Mesenchymal stem cell (in vitro differentiated cells and primary cell): Measurements from ENCODE around the gene SLC9A3.

ENCODE experiments used
- DNase-seq: peaks from one replicate; pipeline ENCODE4 v3.0.0-alpha.2; 2013
- H2AFZ ChIP-seq: one replicate; pipeline ENCODE4 v1.6.1; 2013; ENCODE audit warnings: low read depth, mild to moderate bottlenecking, control low read depth, inconsistent platforms, low read length, moderate library complexity
- H2AK5ac ChIP-seq: 2 replicates; pipeline ENCODE4 v1.6.1; 2013; ENCODE audit warnings: low read length, moderate library complexity, mild to moderate bottlenecking, inconsistent platforms; ENCODE audit not compliant: severe bottlenecking
- H2BK120ac ChIP-seq: one replicate; pipeline ENCODE4 v1.6.1; 2013; ENCODE audit warnings: low read depth, mild to moderate bottlenecking, inconsistent platforms, low read length, moderate library complexity
- H2BK12ac ChIP-seq, 2 experiments: one replicate each; pipeline ENCODE4 v1.6.1; 2013; ENCODE audit warnings: inconsistent platforms in 2 of 2, low read length in 2 of 2, mild to moderate bottlenecking in 2 of 2, moderate library complexity in 2 of 2, control low read depth in 1 of 2
- H2BK15ac ChIP-seq: one replicate; pipeline ENCODE4 v1.6.1; 2013; ENCODE audit warnings: mild to moderate bottlenecking, low read depth, inconsistent platforms; ENCODE audit not compliant: poor library complexity, severe bottlenecking
- H2BK5ac ChIP-seq: 2 replicates; pipeline ENCODE4 v1.6.1; 2013; ENCODE audit warnings: low read depth, mild to moderate bottlenecking, low read length, control low read depth, inconsistent platforms; ENCODE audit not compliant: poor library complexity, severe bottlenecking
- H3K14ac ChIP-seq, 2 experiments: one replicate each; pipeline ENCODE4 v1.6.1; 2013; ENCODE audit warnings: inconsistent platforms in 2 of 2, low read length in 2 of 2, control low read depth in 1 of 2, mild to moderate bottlenecking in 1 of 2, moderate library complexity in 1 of 2
- H3K18ac ChIP-seq, 2 experiments: one replicate each; pipeline ENCODE4 v1.6.1; 2013; ENCODE audit warnings: inconsistent platforms in 2 of 2, low read length in 2 of 2, control low read depth in 1 of 2, low read depth in 1 of 2, mild to moderate bottlenecking in 1 of 2
- H3K23ac ChIP-seq, 2 experiments: one replicate each; pipeline ENCODE4 v1.6.1; 2013; ENCODE audit warnings: inconsistent platforms in 2 of 2, low read length in 2 of 2, mild to moderate bottlenecking in 2 of 2, moderate library complexity in 2 of 2, control low read depth in 1 of 2
- H3K27ac ChIP-seq: 2 replicates; pipeline ENCODE4 v1.5.1; 2013; ENCODE audit warnings: mild to moderate bottlenecking, moderate library complexity, low read length, control low read depth, inconsistent platforms; ENCODE audit not compliant: poor library complexity, severe bottlenecking
- H3K27me3 ChIP-seq, 2 experiments: 2 replicates each; pipeline versions ENCODE4 v1.6.1 to v1.7.0; 2013; ENCODE audit warnings: low read length in 2 of 2, mild to moderate bottlenecking in 2 of 2, moderate library complexity in 2 of 2, control low read depth in 1 of 2, inconsistent platforms in 1 of 2; ENCODE audit not compliant: control insufficient read depth in 1 of 2, insufficient read depth in 1 of 2
- H3K36me3 ChIP-seq, 2 experiments: 2 replicates each; pipeline versions ENCODE4 v1.6.1 to v1.7.0; 2013; ENCODE audit warnings: low read length in 2 of 2, control low read depth in 1 of 2, inconsistent platforms in 1 of 2, low read depth in 1 of 2, mild to moderate bottlenecking in 1 of 2; ENCODE audit not compliant: insufficient read depth in 2 of 2, control insufficient read depth in 1 of 2
- H3K4ac ChIP-seq, 2 experiments: one replicate each; pipeline ENCODE4 v1.6.1; 2013; ENCODE audit warnings: inconsistent platforms in 2 of 2, low read length in 2 of 2, mild to moderate bottlenecking in 2 of 2, moderate library complexity in 2 of 2, control low read depth in 1 of 2, low read depth in 1 of 2
- H3K4me1 ChIP-seq: 2 replicates; pipeline ENCODE4 v1.6.1; 2013; ENCODE audit warnings: low read depth, low read length, control low read depth; ENCODE audit not compliant: control insufficient read depth, insufficient read depth
- H3K4me2 ChIP-seq: 2 replicates; pipeline ENCODE4 v1.6.1; 2013; ENCODE audit warnings: low read length, mild to moderate bottlenecking, inconsistent platforms; ENCODE audit not compliant: poor library complexity, severe bottlenecking
- H3K4me3 ChIP-seq, 2 experiments: 2 replicates each; pipeline versions ENCODE4 v1.5.1 to v1.7.0; 2013; ENCODE audit warnings: low read length in 2 of 2, mild to moderate bottlenecking in 2 of 2, control low read depth in 1 of 2, low read depth in 1 of 2; ENCODE audit not compliant: insufficient read depth in 1 of 2
- H3K79me1 ChIP-seq: replicated peaks from 2 replicates; pipeline ENCODE4 v1.6.1; 2013; ENCODE audit warnings: mild to moderate bottlenecking, control low read depth, low read length, inconsistent platforms; ENCODE audit not compliant: poor library complexity, severe bottlenecking
- H3K9ac ChIP-seq: 2 replicates; pipeline ENCODE4 v1.7.0; 2013; ENCODE audit warnings: mild to moderate bottlenecking, low read length, moderate library complexity
- H3K9me3 ChIP-seq: 2 replicates; pipeline ENCODE4 v1.7.0; 2013; ENCODE audit warnings: mild to moderate bottlenecking, low read length; ENCODE audit not compliant: control insufficient read depth
- H4K8ac ChIP-seq: one replicate; pipeline ENCODE4 v1.6.1; 2013; ENCODE audit warnings: inconsistent platforms, mild to moderate bottlenecking, low read length, moderate library complexity
- H4K91ac ChIP-seq: one replicate; pipeline ENCODE4 v1.6.1; 2013; ENCODE audit warnings: mild to moderate bottlenecking, low read length, inconsistent platforms
- WGBS: methylation state at CpG from one replicate; pipeline ENCODE4 v1.1.7; 2013; ENCODE audit warnings: mixed read lengths; 5-methylcytosine and 5-hydroxymethylcytosine counted together

The SLC9A3 gene

DNA sequence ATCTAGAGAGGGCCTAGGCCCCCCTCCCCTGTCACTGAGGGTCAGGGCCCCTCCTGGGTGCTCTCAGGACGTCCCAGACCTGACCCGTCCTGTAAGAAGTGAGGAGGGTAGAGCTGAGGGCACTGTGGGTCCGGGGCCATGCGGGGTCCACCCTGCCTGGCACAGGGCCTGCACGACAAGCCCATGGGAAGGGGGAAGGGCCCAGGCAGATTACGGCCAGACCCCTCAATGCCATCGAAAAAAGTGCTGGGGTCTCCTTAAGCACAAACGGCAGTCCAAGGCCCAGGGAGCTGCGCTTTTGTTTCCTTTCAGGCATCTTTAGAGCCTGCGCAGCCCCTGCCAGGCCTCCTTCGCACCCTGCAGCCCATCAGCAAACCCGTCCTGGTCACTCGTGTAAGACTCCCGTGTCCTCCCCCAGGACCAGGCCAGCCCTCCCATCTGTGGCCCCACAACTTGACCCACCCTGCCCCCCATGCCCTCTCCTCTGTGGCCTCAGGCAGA, 85.7 kb downstream of the SLC9A3 start:
- Histone ChIP-seq H3K4me1 (peaks cover 16% of the 10 kb centered on the region), H2BK12ac (no peak overlapping the region), H3K9me3 (no peaks in the 10 kb centered on the region), H3K27me3 (no peaks in the 10 kb centered on the region), H3K9ac (no peak overlapping the region), H3K4me3 (no peak overlapping the region), H2AFZ (no peak overlapping the region), H3K79me1 (peaks cover 12% of the 10 kb centered on the region), H2BK5ac (no peak overlapping the region), H2BK15ac (no peak overlapping the region), H4K91ac (no peak overlapping the region), H3K36me3 (peaks cover 10 to 12% of the 10 kb centered on the region in 2 experiments), H2AK5ac (no peak overlapping the region), H3K18ac (no peak overlapping the region), H2BK120ac (no peak overlapping the region), H3K27ac (no peak overlapping the region), H4K8ac (no peak overlapping the region), H3K23ac (no peak overlapping the region), H3K14ac (no peak overlapping the region), H3K4ac (no peak overlapping the region), H3K4me2 (no peak overlapping the region)
- no peak for DNase-seq
- 78% methylated on average over 14 of the region's 14 CpGs for WGBS

DNA sequence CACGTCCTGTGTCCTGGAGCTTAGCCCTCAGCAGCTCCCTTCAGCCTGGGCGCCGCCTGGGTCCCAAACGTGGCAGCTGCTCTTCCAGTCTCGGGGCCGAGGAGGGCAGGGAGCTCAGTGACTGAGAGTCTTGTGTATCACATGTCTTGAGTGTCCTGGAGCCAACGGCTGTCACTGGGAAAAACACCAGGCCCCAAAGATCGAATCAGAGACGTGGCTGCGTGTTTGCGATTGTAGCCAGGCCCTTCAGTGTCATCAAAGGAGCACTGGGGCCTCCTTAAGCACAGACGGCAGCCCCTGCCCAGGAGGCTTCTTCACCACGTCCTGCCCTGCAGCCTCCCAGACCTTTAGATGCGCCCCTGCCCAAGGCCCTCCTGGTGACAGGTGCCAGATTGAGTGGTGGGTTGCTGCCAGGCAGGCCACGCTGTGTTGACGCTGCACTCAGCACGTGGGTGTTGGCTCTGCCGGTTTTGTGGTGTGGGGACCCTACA, 86.9 kb downstream of the SLC9A3 start:
- no peaks in the 10 kb centered on the region for H3K9me3 ChIP-seq
- no peak overlapping the region for H2BK120ac ChIP-seq
- peaks cover 4% of the 10 kb centered on the region for H3K79me1 ChIP-seq
- peak overlapping the region in 1 of 2 experiments; percentile 69 for H3K18ac ChIP-seq
- no peak overlapping the region for H3K4ac ChIP-seq
- DNase-seq: peak; percentile 49
- no peak overlapping the region for H2AK5ac ChIP-seq
- no peak overlapping the region for H2BK15ac ChIP-seq
- no peak overlapping the region for H3K9ac ChIP-seq
- no peaks in the 10 kb centered on the region for H3K27me3 ChIP-seq
- peak overlapping the region in 1 of 2 experiments; percentile 76 for H3K23ac ChIP-seq
- no peak overlapping the region for H3K4me2 ChIP-seq
- no peak overlapping the region for H3K27ac ChIP-seq
- H2AFZ ChIP-seq: no peak overlapping the region
- H3K4me3 ChIP-seq: peak overlapping the region in 1 of 2 experiments; percentile 23
- 63% methylated on average over 17 of the region's 18 CpGs for WGBS
- peak overlapping the region in 1 of 2 experiments; percentile 90 for H3K14ac ChIP-seq
- peaks cover 12% of the 10 kb centered on the region for H3K4me1 ChIP-seq
- H4K91ac ChIP-seq: peak overlapping the region; percentile 15
- H2BK5ac ChIP-seq: no peak overlapping the region
- peaks cover 12 to 19% of the 10 kb centered on the region in 2 experiments for H3K36me3 ChIP-seq
- no peak overlapping the region for H4K8ac ChIP-seq
- peak overlapping the region in 1 of 2 experiments; percentile 76 for H2BK12ac ChIP-seq

DNA sequence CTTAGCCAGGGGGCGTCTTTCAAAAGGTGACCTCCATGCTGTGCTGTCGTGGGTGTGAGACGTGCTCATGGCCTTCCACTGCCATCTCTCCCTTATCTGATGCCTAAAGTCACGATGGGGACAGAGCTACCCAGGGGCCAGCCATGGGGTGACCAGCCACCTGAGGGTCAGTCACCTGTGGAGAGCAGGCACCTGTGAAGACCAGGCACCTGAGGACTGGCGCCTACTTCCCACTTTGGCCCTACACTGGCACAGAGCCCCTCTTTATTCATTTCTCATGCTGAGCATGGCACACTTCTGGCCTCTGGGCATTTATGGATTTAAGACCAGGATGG, 87.6 kb downstream of the SLC9A3 start:
- H3K36me3 ChIP-seq: peaks cover 12 to 22% of the 10 kb centered on the region in 2 experiments
- no peaks in the 10 kb centered on the region for H3K27me3 ChIP-seq
- no peak overlapping the region for H2AK5ac ChIP-seq
- H3K23ac ChIP-seq: no peak overlapping the region
- no peak overlapping the region for H4K91ac ChIP-seq
- no peaks in the 10 kb centered on the region for H3K79me1 ChIP-seq
- H2BK120ac ChIP-seq: no peak overlapping the region
- no peak overlapping the region for H2BK5ac ChIP-seq
- H3K4me1 ChIP-seq: peaks cover 10% of the 10 kb centered on the region
- H3K4me2 ChIP-seq: no peak overlapping the region
- H2BK12ac ChIP-seq: no peak overlapping the region
- H3K18ac ChIP-seq: no peak overlapping the region
- no peak overlapping the region for H3K4me3 ChIP-seq
- no peak overlapping the region for H3K4ac ChIP-seq
- no peak overlapping the region for H2BK15ac ChIP-seq
- 75% methylated on average over 5 of the region's 5 CpGs for WGBS
- H2AFZ ChIP-seq: no peak overlapping the region
- no peak overlapping the region for H4K8ac ChIP-seq
- no peak overlapping the region for H3K9ac ChIP-seq
- no peak overlapping the region for H3K14ac ChIP-seq
- no peaks in the 10 kb centered on the region for H3K9me3 ChIP-seq
- no peak overlapping the region for H3K27ac ChIP-seq
- DNase-seq: no peak

DNA sequence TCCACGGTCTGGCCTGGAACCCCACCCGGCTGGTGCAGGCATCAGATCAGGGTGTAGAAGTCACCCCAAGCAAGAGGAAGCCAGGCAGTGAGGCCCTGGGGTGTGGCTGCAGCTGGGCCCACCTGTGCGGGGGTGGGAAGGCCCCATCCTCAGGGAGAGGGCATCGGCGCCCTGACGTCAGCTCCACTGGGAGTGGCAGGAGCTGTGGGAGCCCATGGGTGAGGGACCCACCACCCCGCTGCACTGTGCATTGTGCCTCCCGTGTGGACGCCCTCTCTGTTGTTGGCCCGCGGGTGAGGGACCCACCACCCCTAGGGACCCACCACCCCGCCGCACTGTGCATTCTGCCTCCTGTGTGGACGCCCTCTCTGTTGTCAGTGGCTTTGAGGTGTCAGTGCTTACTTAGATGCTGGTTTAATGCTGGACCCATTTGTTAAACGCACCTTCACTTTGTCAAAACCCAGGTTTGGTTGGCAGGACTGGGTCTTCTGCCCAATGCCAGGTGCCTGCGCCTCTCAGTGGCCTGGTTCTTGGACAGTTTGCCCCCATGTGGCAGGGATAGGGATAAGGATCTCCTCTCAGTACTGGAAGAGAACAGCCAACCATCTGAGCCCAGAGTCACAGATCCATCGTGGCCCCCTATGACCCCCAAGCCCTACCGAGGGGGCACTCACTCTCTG, 88.1 kb downstream of the SLC9A3 start:
- Histone ChIP-seq H2BK120ac (no peak overlapping the region), H2BK5ac (no peak overlapping the region), H3K4me2 (no peak overlapping the region), H3K36me3 (peaks cover 12 to 22% of the 10 kb centered on the region in 2 experiments), H2AK5ac (no peak overlapping the region), H2AFZ (no peak overlapping the region), H3K14ac (peak overlapping the region in 1 of 2 experiments; percentile 36), H2BK12ac (peak overlapping the region in 1 of 2 experiments; percentile 29), H3K23ac (no peak overlapping the region), H3K27ac (no peak overlapping the region), H3K9me3 (no peaks in the 10 kb centered on the region), H3K4me1 (peaks cover 11% of the 10 kb centered on the region), H3K18ac (no peak overlapping the region), H2BK15ac (no peak overlapping the region), H3K79me1 (no peaks in the 10 kb centered on the region), H3K4me3 (no peak overlapping the region), H4K8ac (peak overlapping the region; percentile 0), H3K27me3 (no peaks in the 10 kb centered on the region), H3K9ac (no peak overlapping the region), H3K4ac (no peak overlapping the region), H4K91ac (no peak overlapping the region)
- peak; percentile 49 for DNase-seq
- WGBS: 83% methylated on average over 18 of the region's 18 CpGs
